H1 (cell line): ENCODE data around the gene ZMIZ1.

Source experiments
- CTCF ChIP-seq, 3 experiments: IDR thresholded peaks; 1 replicate in 2 of 3; 2 replicates in 1 of 3; pipeline versions ENCODE4 v1.5.1 to v1.6.1; 2011; ENCODE audit warnings: low read length in 3 of 3, mild to moderate bottlenecking in 3 of 3, inconsistent platforms in 2 of 3, low read depth in 1 of 3, moderate library complexity in 1 of 3; ENCODE audit not compliant: insufficient read depth in 1 of 3; ENCODE audit errors: control extremely low read depth in 1 of 3
- POLR2A ChIP-seq, 2 experiments: IDR thresholded peaks; 1 replicate in 1 of 2; 2 replicates in 1 of 2; pipeline ENCODE4 v1.6.1; 2011; ENCODE audit warnings: low read depth in 2 of 2, low read length in 2 of 2, mild to moderate bottlenecking in 2 of 2; ENCODE audit errors: control extremely low read depth in 1 of 2

DNA sequence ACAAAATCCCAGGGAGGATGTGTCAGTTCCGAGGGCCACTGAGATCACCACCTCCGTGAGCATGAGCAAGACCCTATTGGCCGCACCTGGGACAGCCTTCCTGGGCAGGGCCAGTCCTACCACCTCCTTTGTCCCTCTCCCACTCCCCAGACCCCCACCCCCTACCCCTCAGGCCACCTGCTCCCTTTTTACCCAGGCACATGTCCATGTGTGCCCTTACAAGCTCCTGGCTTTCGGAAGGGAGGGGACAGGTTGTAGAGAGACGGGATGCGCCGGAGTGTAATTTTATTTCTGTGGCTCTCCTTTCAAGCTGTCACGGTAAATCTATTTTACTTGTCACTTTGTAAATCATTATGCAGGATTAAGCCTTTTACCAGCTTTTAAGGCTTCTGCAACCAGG is 20.9 kb downstream of the ZMIZ1 start:
- TF ChIP-seq POLR2A (IDR thresholded peaks at IDR 0.05; ENCODE audit: control extremely low read depth in 1 of 2, low read depth in 2 of 2, low read length in 2 of 2): no peak
- TF ChIP-seq CTCF (IDR thresholded peaks at IDR 0.05; ENCODE audit: control extremely low read depth in 1 of 3, insufficient read depth in 1 of 3, low read depth in 1 of 3, low read length in 3 of 3): no peak
